Motor neuron (in vitro differentiated cells): Measurements from ENCODE around the gene CTSW. TPM values are rescaled to one million over a fixed set of nuclear protein-coding genes. Genes with fewer than 3 reads are reported as not detected.

Experiments
- ATAC-seq, 8 experiments: fragments of 200-7000 bp; cut with Tn5 transposase; replicated peaks in 6 of 8; 2 replicates each; pipeline ENCODE4 v1.8.0; 2021; ENCODE audit warnings: mild to moderate bottlenecking in 8 of 8, moderate library complexity in 8 of 8
- H3K27ac ChIP-seq, 2 donors: fragments of 250-450 bp; sonication (Bioruptor Pico); 2 replicates each; pipeline ENCODE4 v1.9.0; 2021; ENCODE audit warnings: antibody characterized with exemption in 2 of 2, mild to moderate bottlenecking in 2 of 2, moderate library complexity in 1 of 2
- H3K4me1 ChIP-seq, 2 donors: fragments of 250-450 bp; sonication (Bioruptor Pico); replicated peaks in 1 of 2; 2 replicates each; pipeline ENCODE4 v1.6.1; 2021; ENCODE audit warnings: antibody characterized with exemption in 2 of 2, mild to moderate bottlenecking in 2 of 2, moderate library complexity in 1 of 2
- H3K4me3 ChIP-seq, 5 donors: fragments of 250-450 bp; sonication (Bioruptor Pico); 2 replicates each; pipeline ENCODE4 v1.9.0; 2021; ENCODE audit warnings: antibody characterized with exemption in 5 of 5, mild to moderate bottlenecking in 5 of 5, moderate library complexity in 4 of 5
- WGBS, 10 experiments: fragments of 450-650 bp; shearing (Covaris generic); methylation state at CpG; one replicate each; pipeline ENCODE4 v1.0.0; 2022; 5-methylcytosine and 5-hydroxymethylcytosine counted together
- in situ Hi-C, 9 experiments: fragments of 400-800 bp; cut with MboI; loops; one replicate each; pipeline ENCODE4 v1.15.0; 2021; ENCODE audit warnings: low sequenced_read_pairs in 9 of 9, low pct_unique_long_range_greater_than_20kb in 2 of 9; ENCODE audit not compliant: unreplicated experiment in 9 of 9
- total RNA-seq, 8 experiments: library from RNA; unstranded; fragments of 300-600 nt; gene quantifications; 2 replicates each; pipeline versions ENCODE4 v1.2.3 to v1.2.4, GENCODE V29; 2022

The CTSW gene
- total RNA-seq, 8 experiments from 2014 or later: 0.21 to 1.7 (median 0.56) TPM; not detected in 2

DNA sequence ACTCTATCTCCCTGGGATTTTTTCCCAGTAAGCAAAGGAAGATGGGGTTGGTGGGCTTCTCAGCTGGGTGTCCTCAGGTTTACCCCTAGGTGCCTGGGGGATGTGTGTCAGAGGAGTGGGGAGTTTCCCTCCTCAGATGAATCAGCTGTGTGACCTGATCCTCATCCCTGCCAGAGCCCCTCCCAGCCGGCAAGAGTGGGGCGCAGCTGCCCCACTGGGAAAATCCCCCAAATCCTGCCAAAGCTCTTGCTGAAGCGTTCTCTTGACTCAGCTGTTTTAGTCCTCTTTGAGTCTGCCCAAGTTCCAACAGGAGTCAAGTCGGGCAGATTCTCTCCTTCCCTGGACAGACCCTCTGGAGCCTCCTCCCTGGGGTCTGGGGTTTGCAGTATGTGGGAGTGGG, 33.2 kb downstream of the CTSW start:
- Histone ChIP-seq H3K4me3 (no peak overlapping the region), H3K27ac (no peak overlapping the region), H3K4me1 (peaks cover 6 to 11% of the 10 kb centered on the region in 2 donors)
- in situ Hi-C loops: no loop called here
- WGBS, 10 experiments: 78 to 90% (median 88%) methylated on average over 1 to 3 of the region's 4 CpGs; no CpG with 5 or more reads in 7 of the 10 experiments
- no peak for ATAC-seq

DNA sequence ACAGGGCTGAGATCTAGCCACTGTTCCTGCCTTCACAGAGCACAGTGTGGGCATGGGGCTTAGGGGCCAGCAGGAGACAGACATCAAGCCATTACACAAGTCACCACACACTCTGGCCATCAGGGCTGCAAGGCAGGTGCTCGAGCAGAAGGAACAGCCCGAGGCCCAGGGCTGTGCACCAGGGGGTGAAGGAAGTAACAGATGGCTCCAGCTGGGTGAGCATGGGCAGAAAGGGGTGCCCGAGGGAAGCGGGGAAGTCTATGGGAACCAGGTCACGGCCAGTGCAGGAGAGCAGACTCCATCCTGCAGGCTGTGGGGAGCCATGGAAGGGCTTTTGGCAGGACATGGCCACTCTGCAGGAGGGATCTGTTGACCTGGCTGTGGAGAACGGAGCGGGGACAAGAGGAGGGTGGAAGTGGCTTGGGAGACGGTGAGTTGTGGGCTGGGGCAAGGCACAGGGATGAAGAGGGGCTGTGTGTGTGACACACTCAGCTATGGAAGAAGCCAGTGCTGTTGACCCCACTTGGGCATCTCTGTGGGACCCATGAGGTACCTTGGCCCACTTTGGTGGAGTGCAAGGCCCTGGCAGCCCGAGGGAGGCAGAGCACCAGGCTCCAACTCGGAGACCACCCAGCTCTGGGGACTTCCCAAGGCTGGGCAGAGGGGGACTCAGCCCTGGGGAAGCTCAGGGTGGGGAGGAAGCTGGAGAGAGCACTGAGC, 35.6 kb downstream of the CTSW start:
- no peak for ATAC-seq
- WGBS, 10 experiments: 10 to 93% (median 83%) methylated on average over 2 to 8 of the region's 10 CpGs; no CpG with 5 or more reads in 6 of the 10 experiments
- no peak overlapping the region for H3K27ac ChIP-seq
- peaks cover 11 to 16% of the 10 kb centered on the region in 2 donors for H3K4me1 ChIP-seq
- no peak overlapping the region for H3K4me3 ChIP-seq
- in situ Hi-C loops: no loop called here

DNA sequence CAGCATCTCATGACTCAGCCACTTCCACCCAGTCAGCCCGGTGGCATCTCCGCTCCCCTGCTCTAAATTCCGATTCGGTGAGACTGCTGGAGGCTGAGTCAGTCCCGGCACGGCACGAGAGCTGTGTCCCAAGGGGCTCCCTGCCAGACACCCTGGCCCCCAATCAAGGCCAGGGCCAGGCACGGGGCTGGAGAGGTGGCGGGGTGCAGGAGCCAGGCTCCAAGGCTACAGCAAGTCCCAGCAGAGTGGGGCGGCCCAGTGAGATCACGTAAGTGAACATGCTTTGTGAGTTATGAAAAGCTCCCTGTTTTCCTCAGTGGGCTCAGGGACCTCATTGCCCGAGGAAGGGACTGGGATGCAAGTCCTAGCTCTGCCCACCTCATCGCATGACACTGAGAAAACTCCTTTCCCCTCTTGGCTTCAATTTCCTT, 36.2 kb downstream of the CTSW start:
- WGBS, 10 experiments: 3 to 100% (median 39%) methylated on average over 1 to 7 of the region's 13 CpGs; no CpG with 5 or more reads in 6 of the 10 experiments
- peak in 7 of 8 experiments; percentile 23 to 48 (median 32) for ATAC-seq
- in situ Hi-C loops: no loop called here
- Histone ChIP-seq H3K4me1 (peaks cover 17 to 22% of the 10 kb centered on the region in 2 donors), H3K27ac (no peak overlapping the region), H3K4me3 (peak overlapping the region in 1 of 5 donors; percentile 13)

DNA sequence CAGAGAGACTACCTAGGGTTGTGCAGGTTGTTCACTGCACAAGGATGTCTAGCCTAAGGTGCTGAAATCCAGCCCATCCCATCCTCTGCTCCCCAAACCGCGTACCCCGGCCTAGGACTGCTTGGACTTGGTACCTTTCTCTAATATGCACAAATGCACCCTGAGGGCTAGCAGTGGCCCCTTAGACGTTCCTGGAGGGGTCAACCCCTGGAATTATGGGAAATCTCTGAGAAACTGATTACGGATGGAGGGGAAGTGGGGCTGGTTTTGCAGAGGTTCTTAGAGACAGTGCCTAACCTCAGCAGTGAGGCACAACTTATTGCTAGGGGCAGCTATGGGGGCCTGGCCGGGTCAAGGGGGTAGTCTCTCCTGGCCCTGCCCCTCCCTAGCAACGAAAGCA, 36.8 kb downstream of the CTSW start:
- Histone ChIP-seq H3K27ac (no peak overlapping the region), H3K4me1 (peaks cover 17 to 23% of the 10 kb centered on the region in 2 donors), H3K4me3 (no peak overlapping the region)
- WGBS, 10 experiments: 0 to 88% (median 57%) methylated on average over 1 to 6 of the region's 7 CpGs; no CpG with 5 or more reads in 4 of the 10 experiments
- no peak for ATAC-seq
- in situ Hi-C loops: no loop called here

DNA sequence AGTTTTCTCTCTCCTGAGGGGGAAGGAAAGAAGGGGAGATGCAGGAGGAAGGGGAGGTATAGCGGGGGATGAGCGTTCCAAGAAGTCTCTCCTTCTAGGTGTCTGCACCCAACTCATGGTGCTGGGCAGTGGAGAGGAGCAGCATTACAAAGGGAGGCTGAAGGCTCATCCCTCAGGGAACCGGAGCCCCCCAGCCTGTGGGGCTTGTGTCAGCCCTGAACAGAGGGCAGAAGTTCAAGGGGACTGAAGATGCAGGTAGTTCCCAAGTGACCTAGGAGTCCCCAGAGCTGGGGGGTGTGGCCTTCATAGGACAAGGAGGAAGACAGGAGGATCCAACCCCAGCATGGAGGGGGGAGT, 37.4 kb downstream of the CTSW start:
- ATAC-seq: no peak
- in situ Hi-C loops: no loop called here
- WGBS, 10 experiments: no CpG with 5 or more reads among the region's 3 CpGs
- H3K4me1 ChIP-seq: peaks cover 17% of the 10 kb centered on the region in 2 donors
- no peak overlapping the region for H3K4me3 ChIP-seq
- no peak overlapping the region for H3K27ac ChIP-seq

DNA sequence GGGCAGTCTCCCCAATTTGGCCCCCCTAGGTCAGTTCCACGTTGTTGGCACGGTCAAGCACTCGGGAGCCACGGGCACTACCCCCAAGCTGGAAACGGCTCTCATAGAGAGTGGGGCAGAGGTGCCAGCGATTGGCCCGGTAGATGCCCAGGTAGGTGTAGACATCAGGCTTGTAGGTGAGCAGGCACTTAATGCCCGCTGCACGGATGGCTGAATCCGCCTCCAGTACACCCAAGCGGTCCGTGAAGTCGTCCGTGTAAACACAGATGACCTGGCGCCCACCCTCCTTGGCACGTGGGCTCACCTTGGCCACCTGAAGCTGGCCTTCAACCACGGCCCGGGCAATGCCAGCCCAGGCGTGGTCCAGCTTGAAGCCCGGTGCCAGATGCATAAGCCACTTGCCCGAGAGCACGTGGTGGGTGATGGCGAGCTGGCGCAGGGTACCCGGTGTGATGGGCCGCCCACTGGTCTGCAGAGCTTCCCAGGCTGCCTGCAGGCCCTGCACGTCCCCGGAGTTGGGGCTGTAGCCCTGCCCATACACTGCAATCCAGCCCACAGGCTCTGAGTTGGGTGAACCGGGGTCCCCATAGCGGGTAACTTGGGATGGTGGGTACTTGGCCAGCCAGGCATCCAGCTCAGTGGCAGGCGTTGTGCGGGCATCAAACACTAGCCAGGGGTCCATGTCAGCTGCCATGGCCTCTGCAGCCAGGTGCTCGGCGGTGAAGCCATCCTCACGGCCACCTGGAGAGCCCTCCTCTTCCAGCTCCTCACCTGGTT, 38.0 kb downstream of the CTSW start:
- ATAC-seq: no peak
- no peak overlapping the region for H3K27ac ChIP-seq
- 40 to 94% (median 93%) methylated on average over 1 to 10 of the region's 35 CpGs; no CpG with 5 or more reads in 5 of the 10 experiments for WGBS, 10 experiments
- in situ Hi-C loops: no loop called here
- peak overlapping the region; percentile 89 to 97 (median 91) for H3K4me3 ChIP-seq
- H3K4me1 ChIP-seq: peaks cover 17% of the 10 kb centered on the region in 2 donors

DNA sequence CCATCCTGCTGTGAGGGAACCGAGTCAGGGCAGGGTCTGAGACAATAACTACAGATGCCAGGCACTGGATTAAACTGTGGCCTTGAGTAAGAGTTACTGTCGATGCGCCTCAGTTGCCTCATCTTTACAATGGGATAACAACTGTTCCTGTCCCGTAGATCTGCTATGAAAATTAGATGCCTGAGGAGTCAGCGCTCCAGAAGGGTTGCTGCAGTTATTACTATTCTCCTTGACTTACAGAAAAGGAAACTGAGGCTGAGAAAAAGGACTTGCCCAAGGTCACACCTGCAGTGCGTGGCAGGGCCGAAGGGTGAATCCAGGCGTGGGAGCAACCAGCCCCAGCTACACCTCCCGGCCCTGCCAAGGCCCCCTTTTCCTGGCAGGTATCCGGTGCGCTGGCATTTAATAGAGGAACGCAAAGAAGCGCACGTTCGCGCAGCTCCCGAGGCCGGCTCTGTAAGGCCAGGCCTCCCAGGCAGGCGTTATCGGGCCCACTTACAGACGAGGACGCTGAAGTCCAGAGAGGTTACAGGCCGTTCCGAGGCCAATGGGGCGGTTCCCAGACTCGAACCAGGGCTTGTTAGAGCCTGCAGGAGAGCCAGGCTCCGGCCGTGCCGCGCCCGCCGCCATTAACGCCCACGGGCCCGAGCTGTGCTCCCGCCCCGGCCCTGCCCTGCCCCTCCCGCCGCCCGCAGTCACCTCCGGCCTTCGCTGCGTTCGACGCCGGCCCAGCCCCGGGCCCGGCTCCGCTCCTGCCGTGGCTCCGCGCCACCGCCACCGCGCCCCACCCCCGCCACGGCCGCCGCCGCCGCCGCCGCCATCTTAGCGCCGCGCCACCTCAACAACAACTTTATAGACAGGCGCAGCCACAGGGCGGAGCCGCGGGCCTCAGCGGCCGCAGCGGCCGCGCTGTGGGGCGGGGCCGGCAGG, 38.8 kb downstream of the CTSW start, which contains the start of gene C11orf68:
TSS of gene C11orf68 (minus strand) at position 852 of the 930 bp plus-strand sequence. CDS start at position 821, 31 bp downstream.
- in situ Hi-C loops: no loop called here
- 6 to 63% (median 38%) methylated on average over 1 to 10 of the region's 77 CpGs; no CpG with 5 or more reads in 3 of the 10 experiments for WGBS, 10 experiments
- ATAC-seq: peak; percentile 44 to 78 (median 72)

DNA sequence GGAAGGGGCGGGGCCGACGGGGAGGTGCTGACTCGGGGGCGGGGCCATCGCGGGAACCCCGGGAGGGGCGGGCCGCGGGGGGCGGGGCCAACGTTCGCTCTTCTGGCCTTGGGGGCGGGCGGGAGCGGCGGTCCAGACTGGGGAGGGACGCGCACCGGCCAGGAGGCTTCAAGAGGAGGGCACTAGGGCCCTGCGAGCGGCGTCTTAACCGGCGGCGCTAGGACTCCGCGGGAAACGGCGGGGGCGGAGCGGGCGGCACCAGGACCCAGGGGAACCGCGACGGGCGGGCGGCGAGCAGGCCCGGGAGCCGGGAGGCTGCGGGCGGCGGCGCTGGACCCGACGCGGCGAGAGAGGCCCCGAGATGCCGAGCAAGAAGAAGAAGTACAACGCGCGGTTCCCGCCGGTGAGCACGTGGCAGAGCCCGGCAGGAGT, 39.5 kb downstream of the CTSW start, which contains the start of gene DRAP1:
TSS of gene DRAP1 (plus strand) at position 286 of the 432 bp plus-strand sequence. CDS start at position 362, 76 bp downstream.
- ATAC-seq: peak; percentile 74 to 93 (median 91)
- Histone ChIP-seq H3K4me1 (peaks cover 17% of the 10 kb centered on the region in 2 donors), H3K27ac (peak within 1 kb of the TSS; percentile 92 to 96), H3K4me3 (peak within 1 kb of the TSS; percentile 89 to 97 (median 91))
- no CpG with 5 or more reads among the region's 59 CpGs for WGBS, 10 experiments
- in situ Hi-C loops: no loop called here

More for the DNA sequence above, 38.8 kb downstream of the CTSW start, which contains the start of gene C11orf68:
- Histone ChIP-seq H3K27ac (peak within 1 kb of the TSS; percentile 92 to 96), H3K4me1 (peaks cover 17% of the 10 kb centered on the region in 2 donors), H3K4me3 (peak within 1 kb of the TSS; percentile 89 to 97 (median 91))

DNA sequence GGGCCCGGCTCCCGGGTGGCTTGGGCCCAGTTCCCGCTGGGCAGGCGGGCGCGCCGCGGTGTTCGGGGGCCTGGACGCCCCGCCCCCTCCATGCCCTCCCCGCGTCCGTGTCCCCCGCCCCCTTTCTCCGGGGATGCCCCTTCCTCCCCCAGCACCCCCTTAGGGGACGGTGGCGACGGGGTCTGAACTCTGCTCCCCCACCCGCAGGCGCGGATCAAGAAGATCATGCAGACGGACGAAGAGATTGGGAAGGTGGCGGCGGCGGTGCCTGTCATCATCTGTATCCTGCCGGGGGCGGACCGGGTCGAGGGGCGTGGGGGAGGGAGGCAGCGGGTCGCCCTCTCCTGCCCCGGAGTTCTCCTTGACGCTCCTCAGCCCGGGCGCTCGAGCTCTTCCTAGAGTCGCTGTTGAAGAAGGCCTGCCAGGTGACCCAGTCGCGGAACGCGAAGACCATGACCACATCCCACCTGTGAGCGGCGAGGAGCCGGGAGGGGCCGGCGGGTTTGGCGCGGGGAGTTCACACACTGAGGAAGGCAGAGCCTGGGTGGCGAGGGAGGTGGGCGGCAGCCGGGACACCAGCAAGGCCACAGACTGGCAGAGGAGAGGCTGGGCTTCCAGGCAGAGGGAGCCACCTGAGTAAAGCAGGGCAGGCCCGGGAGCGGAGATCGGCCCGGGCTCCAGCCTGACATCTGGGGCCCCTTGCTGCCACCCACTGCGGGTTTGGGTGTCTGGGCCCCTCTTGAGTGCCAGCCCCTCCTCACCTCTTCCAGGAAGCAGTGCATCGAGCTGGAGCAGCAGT, 40.1 kb downstream of the CTSW start:
- 0 to 4% methylated on average over 1 to 12 of the region's 60 CpGs; no CpG with 5 or more reads in 8 of the 10 experiments for WGBS, 10 experiments
- Histone ChIP-seq H3K4me3 (peak overlapping the region; percentile 89 to 97 (median 91)), H3K27ac (peak overlapping the region; percentile 76 to 79), H3K4me1 (peaks cover 17% of the 10 kb centered on the region in 2 donors)
- ATAC-seq: peak in 5 of 8 experiments; percentile 6 to 49 (median 15)
- in situ Hi-C loops: no loop called here

DNA sequence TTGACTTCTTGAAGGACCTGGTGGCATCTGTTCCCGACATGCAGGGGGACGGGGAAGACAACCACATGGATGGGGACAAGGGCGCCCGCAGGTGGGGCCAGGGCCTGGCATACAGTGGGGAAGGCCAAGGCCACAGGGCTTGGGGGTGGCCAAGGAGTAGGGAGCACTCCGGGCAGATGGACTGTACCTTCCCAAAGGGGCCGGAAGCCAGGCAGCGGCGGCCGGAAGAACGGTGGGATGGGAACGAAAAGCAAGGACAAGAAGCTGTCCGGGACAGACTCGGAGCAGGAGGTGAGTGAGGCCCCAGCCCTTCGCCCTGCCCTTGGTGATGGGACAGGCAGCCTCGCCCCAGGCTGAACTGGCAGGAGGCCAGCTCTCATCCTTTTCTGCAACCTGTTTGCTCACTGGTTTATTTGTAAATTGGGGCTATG, 40.8 kb downstream of the CTSW start:
- 20 to 60% (median 58%) methylated on average over 1 to 10 of the region's 15 CpGs; no CpG with 5 or more reads in 6 of the 10 experiments for WGBS, 10 experiments
- in situ Hi-C loops: no loop called here
- Histone ChIP-seq H3K27ac (no peak overlapping the region), H3K4me3 (peak overlapping the region; percentile 89 to 97 (median 91)), H3K4me1 (peaks cover 17% of the 10 kb centered on the region in 2 donors)
- peak in 1 of 8 experiments; percentile 0 for ATAC-seq

DNA sequence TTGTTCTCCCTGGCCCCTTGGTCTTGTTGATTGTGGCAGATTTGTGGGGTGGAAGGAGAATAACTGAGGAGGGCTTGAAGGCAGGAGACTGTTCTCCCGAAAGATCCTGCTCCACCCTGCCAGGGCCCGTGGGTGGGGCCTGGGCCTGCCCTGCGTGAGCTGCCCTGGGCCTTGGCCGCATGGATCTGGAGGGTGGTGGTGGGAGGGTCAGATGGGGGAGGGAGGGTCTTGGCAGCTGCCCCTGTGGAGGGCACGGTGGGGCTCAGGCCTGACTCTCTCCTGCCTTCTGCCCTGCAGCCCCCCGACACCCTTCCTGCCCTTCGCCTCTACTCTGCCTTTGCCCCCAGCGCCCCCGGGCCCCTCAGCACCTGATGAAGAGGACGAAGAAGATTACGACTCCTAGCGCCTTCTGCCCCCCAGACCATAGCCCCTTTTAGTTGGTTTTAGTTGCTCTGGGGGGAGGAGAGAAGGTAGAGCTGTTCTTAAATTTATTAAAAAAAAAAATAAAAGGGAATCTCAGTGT, 41.5 kb downstream of the CTSW start:
- Histone ChIP-seq H3K27ac (no peak overlapping the region), H3K4me1 (peaks cover 17% of the 10 kb centered on the region in 2 donors), H3K4me3 (peak overlapping the region in 1 of 5 donors; percentile 97)
- no CpG with 5 or more reads among the region's 12 CpGs for WGBS, 10 experiments
- in situ Hi-C loops: no loop called here
- ATAC-seq: no peak
